Esophagus muscularis mucosa (tissue), 4 donors: ENCODE data around the gene CD69.

Experiments
- EP300 ChIP-seq: sonication (generic); formaldehyde crosslinking; IDR thresholded peaks from one replicate; pipeline ENCODE4 v1.6.1; 2017; ENCODE audit warnings: antibody characterized with exemption
- POLR2A ChIP-seq: fragments of 450-650 bp; IDR thresholded peaks from one replicate; pipeline ENCODE4 v1.6.1; 2017; ENCODE audit warnings: antibody characterized with exemption, moderate library complexity, mild to moderate bottlenecking, low read depth
- POLR2AphosphoS5 ChIP-seq, 2 donors: sonication (generic); formaldehyde crosslinking; IDR thresholded peaks; one replicate each; pipeline ENCODE4 v1.6.1; 2017; ENCODE audit warnings: antibody characterized with exemption in 2 of 2
- TF ChIP-seq, protein P1 (sequence below), 3 experiments: fragments of 200-600 bp in 2 of 3; fragments of 450-650 bp in 1 of 3; sonication (generic) in 2 of 3; IDR thresholded peaks; one replicate each; pipeline ENCODE4 v1.5.1; 2017 to 2019; ENCODE audit warnings: antibody characterized with exemption in 3 of 3, mild to moderate bottlenecking in 2 of 3, moderate library complexity in 1 of 3

DNA sequence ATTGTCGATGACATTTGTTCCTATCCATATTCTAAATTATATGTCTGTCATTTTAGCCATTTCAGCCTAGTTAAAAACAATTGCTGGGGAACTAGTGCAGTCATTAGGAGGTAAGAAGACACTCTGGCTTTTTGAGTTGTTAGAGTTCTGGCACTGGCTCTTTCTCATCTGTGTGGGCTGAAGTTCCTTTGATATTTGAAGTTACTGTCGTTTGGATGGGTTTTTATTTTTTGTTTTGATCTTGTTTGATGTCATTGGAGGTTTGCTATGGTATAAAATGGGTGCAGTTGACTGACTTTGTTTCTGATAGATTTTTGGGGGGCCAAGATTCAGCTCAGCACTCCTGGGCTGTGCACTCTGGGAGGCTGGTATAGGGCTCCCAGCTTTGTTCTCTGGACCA lies 20.7 kb upstream of the CD69 start:
- TF ChIP-seq, protein P1, sequence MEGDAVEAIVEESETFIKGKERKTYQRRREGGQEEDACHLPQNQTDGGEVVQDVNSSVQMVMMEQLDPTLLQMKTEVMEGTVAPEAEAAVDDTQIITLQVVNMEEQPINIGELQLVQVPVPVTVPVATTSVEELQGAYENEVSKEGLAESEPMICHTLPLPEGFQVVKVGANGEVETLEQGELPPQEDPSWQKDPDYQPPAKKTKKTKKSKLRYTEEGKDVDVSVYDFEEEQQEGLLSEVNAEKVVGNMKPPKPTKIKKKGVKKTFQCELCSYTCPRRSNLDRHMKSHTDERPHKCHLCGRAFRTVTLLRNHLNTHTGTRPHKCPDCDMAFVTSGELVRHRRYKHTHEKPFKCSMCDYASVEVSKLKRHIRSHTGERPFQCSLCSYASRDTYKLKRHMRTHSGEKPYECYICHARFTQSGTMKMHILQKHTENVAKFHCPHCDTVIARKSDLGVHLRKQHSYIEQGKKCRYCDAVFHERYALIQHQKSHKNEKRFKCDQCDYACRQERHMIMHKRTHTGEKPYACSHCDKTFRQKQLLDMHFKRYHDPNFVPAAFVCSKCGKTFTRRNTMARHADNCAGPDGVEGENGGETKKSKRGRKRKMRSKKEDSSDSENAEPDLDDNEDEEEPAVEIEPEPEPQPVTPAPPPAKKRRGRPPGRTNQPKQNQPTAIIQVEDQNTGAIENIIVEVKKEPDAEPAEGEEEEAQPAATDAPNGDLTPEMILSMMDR (IDR thresholded peaks at IDR 0.05), result no peak
- no peak for TF ChIP-seq POLR2A
- TF ChIP-seq POLR2AphosphoS5 (IDR thresholded peaks at IDR 0.05), result no peak
- no peak for TF ChIP-seq EP300
